ENCODE measurements around the gene FASTK.

- TF ChIP-seq EZH2phosphoT487 (conservative IDR thresholded peaks at IDR 0.05; ENCODE audit: low read length) (no peak), CTCF (IDR thresholded peaks at IDR 0.05; ENCODE audit: insufficient read depth, low read length, poor library complexity, severe bottlenecking) (no peak)
Measured at GRCh38 chr7:151083071-151083823, 2.6 kb upstream of the FASTK start, which contains the start of gene TMUB1.

Measured in SU-DHL-6 (cell line).